GM12878 (cell line): ENCODE data around the gene NUAK2. TPM values are rescaled to one million over a fixed set of nuclear protein-coding genes. Genes with fewer than 3 reads are reported as not detected.

Experiments used
- CREM ChIP-seq: IDR thresholded peaks from 2 replicates; pipeline ENCODE4 v1.6.1; 2014; ENCODE audit warnings: antibody characterized with exemption, low read depth
- EZH2 ChIP-seq: IDR thresholded peaks from 2 replicates; pipeline ENCODE4 v1.6.1; 2012; ENCODE audit warnings: low read depth, mild to moderate bottlenecking, control low read depth, inconsistent platforms, low read length, borderline replicate concordance; ENCODE audit not compliant: control insufficient read depth
- FOXK2 ChIP-seq: fragments of 450-650 bp; IDR thresholded peaks from 2 replicates; pipeline ENCODE4 v1.6.1; 2017; ENCODE audit warnings: mild to moderate bottlenecking, moderate library complexity
- NR2C1 ChIP-seq: fragments of 450-650 bp; IDR thresholded peaks from 2 replicates; pipeline ENCODE4 v1.6.1; 2017; ENCODE audit warnings: antibody characterized with exemption, mild to moderate bottlenecking, moderate library complexity
- PML ChIP-seq: IDR thresholded peaks from 2 replicates; pipeline ENCODE4 v1.6.1; 2012; ENCODE audit warnings: low read length, inconsistent platforms
- POLR2A ChIP-seq: IDR thresholded peaks from 2 replicates; pipeline ENCODE4 v1.6.1; 2011; ENCODE audit warnings: low read depth, mild to moderate bottlenecking, low read length
- POLR2AphosphoS5 ChIP-seq: IDR thresholded peaks from 2 replicates; pipeline ENCODE4 v1.6.1; 2011; ENCODE audit warnings: mild to moderate bottlenecking, low read length, inconsistent platforms
- RB1 ChIP-seq: fragments of 450-650 bp; formaldehyde crosslinking; IDR thresholded peaks from 2 replicates; pipeline ENCODE4 v1.6.1; 2017; ENCODE audit warnings: mild to moderate bottlenecking, borderline replicate concordance
- SIN3A ChIP-seq: IDR thresholded peaks from 2 replicates; pipeline ENCODE4 v1.6.1; 2012; ENCODE audit warnings: low read depth, low read length, improper control_type of control experiment
- SREBF1 ChIP-seq: IDR thresholded peaks from 2 replicates; pipeline ENCODE4 v1.6.1; 2012; ENCODE audit warnings: mild to moderate bottlenecking, low read length
- STAT1 ChIP-seq: fragments of 450-650 bp; conservative IDR thresholded peaks from 2 replicates; pipeline ENCODE4 v1.6.1; 2014; ENCODE audit warnings: antibody characterized with exemption, mild to moderate bottlenecking
- TCF7 ChIP-seq: IDR thresholded peaks from 2 replicates; pipeline ENCODE4 v1.6.1; 2014; ENCODE audit warnings: antibody characterized with exemption, borderline replicate concordance
- YBX1 ChIP-seq: fragments of 450-650 bp; IDR thresholded peaks from 2 replicates; pipeline ENCODE4 v1.6.1; 2016; ENCODE audit warnings: antibody characterized with exemption
- polyA plus RNA-seq, 11 experiments: library from polyadenylated mRNA; depleted of rRNA in 4 of 11; unstranded in 6 of 11; stranded (reverse) in 5 of 11; fragments of >200 nt; fragmentation: Nextera tagmentation in 4 of 11; fragmentation: Illumina TruSeq in 1 of 11; extraction: Ambion mirVana in 4 of 11; extraction: Trizol in 1 of 11; gene quantifications; 1 replicate in 1 of 11; 2 replicates in 10 of 11; pipeline versions ENCODE4 v1.2.1 to v1.2.3, GENCODE V29; 2011 to 2016; ENCODE audit warnings: inconsistent platforms in 2 of 11, missing spikeins in 2 of 11, low read depth in 1 of 11
- total RNA-seq, 4 experiments: library from RNA; depleted of rRNA in 3 of 4; stranded (reverse); fragments of >200 nt in 3 of 4; fragmentation: Illumina TruSeq in 1 of 4; extraction: Trizol in 1 of 4; gene quantifications; 2 replicates each; pipeline versions ENCODE4 v1.2.1 to v1.2.3, GENCODE V29; 2013 to 2021
- TF ChIP-seq, protein P1 (sequence below): fragments of 450-650 bp; IDR thresholded peaks from 2 replicates; pipeline ENCODE4 v1.6.1; 2017; ENCODE audit warnings: mild to moderate bottlenecking, low read depth, inconsistent platforms; ENCODE audit not compliant: poor library complexity, severe bottlenecking
- TF ChIP-seq, protein P2 (sequence below): fragments of 450-650 bp; IDR thresholded peaks from 2 replicates; pipeline ENCODE4 v1.6.1; 2014; ENCODE audit warnings: mild to moderate bottlenecking
- TF ChIP-seq, protein P3 (sequence below): fragments of 150-350 bp; IDR thresholded peaks from 2 replicates; pipeline ENCODE4 v1.6.1; 2014; ENCODE audit warnings: mild to moderate bottlenecking, low read depth, low read length
- TF ChIP-seq, protein P4 (sequence below): fragments of 450-650 bp; formaldehyde crosslinking; IDR thresholded peaks from 2 replicates; pipeline ENCODE4 v1.5.0; 2022; ENCODE audit warnings: mild to moderate bottlenecking, missing genetic modification characterization
- TF ChIP-seq, protein P5 (sequence below): IDR thresholded peaks from 2 replicates; pipeline ENCODE4 v1.6.1; 2012; ENCODE audit warnings: improper control_type of control experiment, low read depth, low read length; ENCODE audit not compliant: insufficient replicate concordance

NUAK2 gene
- total and polyA plus RNA-seq, 10 of the 15 experiments (the other 5 are each of a cell fraction or from before 2014, with no cell fraction given), result 0.27 to 3.0 (median 1.2) TPM

DNA sequence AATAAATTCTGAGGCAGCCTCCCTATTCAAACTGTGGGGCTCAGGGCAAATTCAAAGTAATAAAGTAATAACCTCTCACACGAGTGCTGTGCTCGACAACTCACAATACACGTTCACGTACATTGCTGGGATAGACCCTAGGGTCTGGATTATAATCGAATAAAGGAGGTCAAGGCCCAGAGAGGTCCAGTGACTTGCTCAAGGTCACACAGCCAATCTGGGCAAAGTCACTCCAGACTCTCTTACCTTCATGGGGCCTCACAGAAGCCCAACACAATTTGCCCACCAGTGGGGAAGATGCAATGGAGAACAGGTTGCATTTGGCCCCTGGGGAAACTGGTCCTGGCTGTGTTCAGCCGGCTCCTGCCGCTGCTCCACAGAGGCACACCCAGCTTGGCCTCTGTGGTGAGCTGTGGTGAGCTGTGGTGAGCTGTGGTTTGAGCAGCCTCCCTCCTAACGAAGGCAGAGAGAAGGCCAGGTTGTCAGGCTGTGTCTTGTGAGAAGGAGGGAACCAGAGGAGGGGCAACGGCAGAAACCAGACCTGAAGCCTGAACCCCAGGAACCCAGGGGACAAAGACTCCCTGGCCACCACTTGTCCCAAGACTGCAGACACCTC is 35.1 kb downstream of the NUAK2 start (continued):
- TF ChIP-seq, protein P1, sequence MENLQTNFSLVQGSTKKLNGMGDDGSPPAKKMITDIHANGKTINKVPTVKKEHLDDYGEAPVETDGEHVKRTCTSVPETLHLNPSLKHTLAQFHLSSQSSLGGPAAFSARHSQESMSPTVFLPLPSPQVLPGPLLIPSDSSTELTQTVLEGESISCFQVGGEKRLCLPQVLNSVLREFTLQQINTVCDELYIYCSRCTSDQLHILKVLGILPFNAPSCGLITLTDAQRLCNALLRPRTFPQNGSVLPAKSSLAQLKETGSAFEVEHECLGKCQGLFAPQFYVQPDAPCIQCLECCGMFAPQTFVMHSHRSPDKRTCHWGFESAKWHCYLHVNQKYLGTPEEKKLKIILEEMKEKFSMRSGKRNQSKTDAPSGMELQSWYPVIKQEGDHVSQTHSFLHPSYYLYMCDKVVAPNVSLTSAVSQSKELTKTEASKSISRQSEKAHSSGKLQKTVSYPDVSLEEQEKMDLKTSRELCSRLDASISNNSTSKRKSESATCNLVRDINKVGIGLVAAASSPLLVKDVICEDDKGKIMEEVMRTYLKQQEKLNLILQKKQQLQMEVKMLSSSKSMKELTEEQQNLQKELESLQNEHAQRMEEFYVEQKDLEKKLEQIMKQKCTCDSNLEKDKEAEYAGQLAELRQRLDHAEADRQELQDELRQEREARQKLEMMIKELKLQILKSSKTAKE, result no peak
- TF ChIP-seq EZH2, result no peak
- no peak for TF ChIP-seq YBX1
- TF ChIP-seq SREBF1, result no peak
- TF ChIP-seq, protein P2, sequence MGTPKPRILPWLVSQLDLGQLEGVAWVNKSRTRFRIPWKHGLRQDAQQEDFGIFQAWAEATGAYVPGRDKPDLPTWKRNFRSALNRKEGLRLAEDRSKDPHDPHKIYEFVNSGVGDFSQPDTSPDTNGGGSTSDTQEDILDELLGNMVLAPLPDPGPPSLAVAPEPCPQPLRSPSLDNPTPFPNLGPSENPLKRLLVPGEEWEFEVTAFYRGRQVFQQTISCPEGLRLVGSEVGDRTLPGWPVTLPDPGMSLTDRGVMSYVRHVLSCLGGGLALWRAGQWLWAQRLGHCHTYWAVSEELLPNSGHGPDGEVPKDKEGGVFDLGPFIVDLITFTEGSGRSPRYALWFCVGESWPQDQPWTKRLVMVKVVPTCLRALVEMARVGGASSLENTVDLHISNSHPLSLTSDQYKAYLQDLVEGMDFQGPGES, result no peak
- no peak for TF ChIP-seq TCF7
- TF ChIP-seq, protein P3, sequence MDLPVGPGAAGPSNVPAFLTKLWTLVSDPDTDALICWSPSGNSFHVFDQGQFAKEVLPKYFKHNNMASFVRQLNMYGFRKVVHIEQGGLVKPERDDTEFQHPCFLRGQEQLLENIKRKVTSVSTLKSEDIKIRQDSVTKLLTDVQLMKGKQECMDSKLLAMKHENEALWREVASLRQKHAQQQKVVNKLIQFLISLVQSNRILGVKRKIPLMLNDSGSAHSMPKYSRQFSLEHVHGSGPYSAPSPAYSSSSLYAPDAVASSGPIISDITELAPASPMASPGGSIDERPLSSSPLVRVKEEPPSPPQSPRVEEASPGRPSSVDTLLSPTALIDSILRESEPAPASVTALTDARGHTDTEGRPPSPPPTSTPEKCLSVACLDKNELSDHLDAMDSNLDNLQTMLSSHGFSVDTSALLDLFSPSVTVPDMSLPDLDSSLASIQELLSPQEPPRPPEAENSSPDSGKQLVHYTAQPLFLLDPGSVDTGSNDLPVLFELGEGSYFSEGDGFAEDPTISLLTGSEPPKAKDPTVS, result no peak
- TF ChIP-seq CREM, result peak; percentile 71; the same call in 1 of the 2 replicates
- TF ChIP-seq, protein P4, sequence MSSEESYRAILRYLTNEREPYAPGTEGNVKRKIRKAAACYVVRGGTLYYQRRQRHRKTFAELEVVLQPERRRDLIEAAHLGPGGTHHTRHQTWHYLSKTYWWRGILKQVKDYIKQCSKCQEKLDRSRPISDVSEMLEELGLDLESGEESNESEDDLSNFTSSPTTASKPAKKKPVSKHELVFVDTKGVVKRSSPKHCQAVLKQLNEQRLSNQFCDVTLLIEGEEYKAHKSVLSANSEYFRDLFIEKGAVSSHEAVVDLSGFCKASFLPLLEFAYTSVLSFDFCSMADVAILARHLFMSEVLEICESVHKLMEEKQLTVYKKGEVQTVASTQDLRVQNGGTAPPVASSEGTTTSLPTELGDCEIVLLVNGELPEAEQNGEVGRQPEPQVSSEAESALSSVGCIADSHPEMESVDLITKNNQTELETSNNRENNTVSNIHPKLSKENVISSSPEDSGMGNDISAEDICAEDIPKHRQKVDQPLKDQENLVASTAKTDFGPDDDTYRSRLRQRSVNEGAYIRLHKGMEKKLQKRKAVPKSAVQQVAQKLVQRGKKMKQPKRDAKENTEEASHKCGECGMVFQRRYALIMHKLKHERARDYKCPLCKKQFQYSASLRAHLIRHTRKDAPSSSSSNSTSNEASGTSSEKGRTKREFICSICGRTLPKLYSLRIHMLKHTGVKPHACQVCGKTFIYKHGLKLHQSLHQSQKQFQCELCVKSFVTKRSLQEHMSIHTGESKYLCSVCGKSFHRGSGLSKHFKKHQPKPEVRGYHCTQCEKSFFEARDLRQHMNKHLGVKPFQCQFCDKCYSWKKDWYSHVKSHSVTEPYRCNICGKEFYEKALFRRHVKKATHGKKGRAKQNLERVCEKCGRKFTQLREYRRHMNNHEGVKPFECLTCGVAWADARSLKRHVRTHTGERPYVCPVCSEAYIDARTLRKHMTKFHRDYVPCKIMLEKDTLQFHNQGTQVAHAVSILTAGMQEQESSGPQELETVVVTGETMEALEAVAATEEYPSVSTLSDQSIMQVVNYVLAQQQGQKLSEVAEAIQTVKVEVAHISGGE, result no peak
- TF ChIP-seq POLR2A, result 0 out of 2 replicates have a peak, but pooled peaks have one; percentile 22
- TF ChIP-seq PML, result no peak; the same call in 1 of the 2 replicates
- no peak for TF ChIP-seq RB1
- no peak; the same call in 1 of the 2 replicates for TF ChIP-seq STAT1
- peak; percentile 28; the same call in 1 of the 2 replicates for TF ChIP-seq POLR2AphosphoS5
- TF ChIP-seq, protein P5, sequence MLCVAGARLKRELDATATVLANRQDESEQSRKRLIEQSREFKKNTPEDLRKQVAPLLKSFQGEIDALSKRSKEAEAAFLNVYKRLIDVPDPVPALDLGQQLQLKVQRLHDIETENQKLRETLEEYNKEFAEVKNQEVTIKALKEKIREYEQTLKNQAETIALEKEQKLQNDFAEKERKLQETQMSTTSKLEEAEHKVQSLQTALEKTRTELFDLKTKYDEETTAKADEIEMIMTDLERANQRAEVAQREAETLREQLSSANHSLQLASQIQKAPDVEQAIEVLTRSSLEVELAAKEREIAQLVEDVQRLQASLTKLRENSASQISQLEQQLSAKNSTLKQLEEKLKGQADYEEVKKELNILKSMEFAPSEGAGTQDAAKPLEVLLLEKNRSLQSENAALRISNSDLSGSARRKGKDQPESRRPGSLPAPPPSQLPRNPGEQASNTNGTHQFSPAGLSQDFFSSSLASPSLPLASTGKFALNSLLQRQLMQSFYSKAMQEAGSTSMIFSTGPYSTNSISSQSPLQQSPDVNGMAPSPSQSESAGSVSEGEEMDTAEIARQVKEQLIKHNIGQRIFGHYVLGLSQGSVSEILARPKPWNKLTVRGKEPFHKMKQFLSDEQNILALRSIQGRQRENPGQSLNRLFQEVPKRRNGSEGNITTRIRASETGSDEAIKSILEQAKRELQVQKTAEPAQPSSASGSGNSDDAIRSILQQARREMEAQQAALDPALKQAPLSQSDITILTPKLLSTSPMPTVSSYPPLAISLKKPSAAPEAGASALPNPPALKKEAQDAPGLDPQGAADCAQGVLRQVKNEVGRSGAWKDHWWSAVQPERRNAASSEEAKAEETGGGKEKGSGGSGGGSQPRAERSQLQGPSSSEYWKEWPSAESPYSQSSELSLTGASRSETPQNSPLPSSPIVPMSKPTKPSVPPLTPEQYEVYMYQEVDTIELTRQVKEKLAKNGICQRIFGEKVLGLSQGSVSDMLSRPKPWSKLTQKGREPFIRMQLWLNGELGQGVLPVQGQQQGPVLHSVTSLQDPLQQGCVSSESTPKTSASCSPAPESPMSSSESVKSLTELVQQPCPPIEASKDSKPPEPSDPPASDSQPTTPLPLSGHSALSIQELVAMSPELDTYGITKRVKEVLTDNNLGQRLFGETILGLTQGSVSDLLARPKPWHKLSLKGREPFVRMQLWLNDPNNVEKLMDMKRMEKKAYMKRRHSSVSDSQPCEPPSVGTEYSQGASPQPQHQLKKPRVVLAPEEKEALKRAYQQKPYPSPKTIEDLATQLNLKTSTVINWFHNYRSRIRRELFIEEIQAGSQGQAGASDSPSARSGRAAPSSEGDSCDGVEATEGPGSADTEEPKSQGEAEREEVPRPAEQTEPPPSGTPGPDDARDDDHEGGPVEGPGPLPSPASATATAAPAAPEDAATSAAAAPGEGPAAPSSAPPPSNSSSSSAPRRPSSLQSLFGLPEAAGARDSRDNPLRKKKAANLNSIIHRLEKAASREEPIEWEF, result no peak
- TF ChIP-seq SIN3A, result no peak
- TF ChIP-seq FOXK2, result no peak
- TF ChIP-seq NR2C1, result no peak
